Cardiac muscle cell (in vitro differentiated cells and primary cell): ENCODE measurements around the gene SPPL2B. TPM values are rescaled to one million over a fixed set of nuclear protein-coding genes. Genes with fewer than 3 reads are reported as not detected.

Experiments
- DNase-seq, 2 donors: peaks; one replicate each; pipeline versions ENCODE4 v3.0.0 to v3.0.0-alpha.2; 2010 to 2017; ENCODE audit warnings: low read depth in 1 of 2, low spot score in 1 of 2
- H3K27ac ChIP-seq: fragments of 200-600 bp; sonication (generic); 2 replicates; pipeline ENCODE4 v1.5.1; 2016
- H3K27me3 ChIP-seq: fragments of 200-600 bp; sonication (generic); 2 replicates; pipeline ENCODE4 v1.6.0; 2016; ENCODE audit warnings: control low read depth
- H3K36me3 ChIP-seq: fragments of 200-600 bp; sonication (generic); 2 replicates; pipeline ENCODE4 v1.5.1; 2016; ENCODE audit warnings: control low read depth
- H3K4me1 ChIP-seq: fragments of 200-600 bp; sonication (generic); 2 replicates; pipeline ENCODE4 v1.8.1; 2017; ENCODE audit warnings: low read depth, mild to moderate bottlenecking, mixed run types
- H3K4me3 ChIP-seq: fragments of 200-600 bp; sonication (generic); 2 replicates; pipeline ENCODE4 v1.5.1; 2016; ENCODE audit warnings: mild to moderate bottlenecking
- H3K9me3 ChIP-seq: fragments of 200-600 bp; sonication (generic); 2 replicates; pipeline ENCODE4 v1.5.1; 2017; ENCODE audit warnings: low read depth, mild to moderate bottlenecking, control low read depth
- polyA plus RNA-seq: library from polyadenylated mRNA; unstranded; fragments of >200 nt; fragmentation: Nextera tagmentation; extraction: Ambion mirVana; gene quantifications from 2 replicates; pipeline ENCODE4 v1.2.1, GENCODE V29; 2016
- total RNA-seq: library from RNA; depleted of rRNA; stranded (reverse); fragments of >200 nt; gene quantifications from 2 replicates; pipeline ENCODE4 v1.2.3, GENCODE V29; 2016
- TF ChIP-seq, protein P1 (sequence below): IDR thresholded peaks from 2 replicates; pipeline ENCODE4 v1.5.1; 2012; ENCODE audit warnings: low read depth, mild to moderate bottlenecking, low read length

The SPPL2B gene
- total and polyA plus RNA-seq, 2 experiments from 2014 or later, result 90.9 to 132 TPM

DNA sequence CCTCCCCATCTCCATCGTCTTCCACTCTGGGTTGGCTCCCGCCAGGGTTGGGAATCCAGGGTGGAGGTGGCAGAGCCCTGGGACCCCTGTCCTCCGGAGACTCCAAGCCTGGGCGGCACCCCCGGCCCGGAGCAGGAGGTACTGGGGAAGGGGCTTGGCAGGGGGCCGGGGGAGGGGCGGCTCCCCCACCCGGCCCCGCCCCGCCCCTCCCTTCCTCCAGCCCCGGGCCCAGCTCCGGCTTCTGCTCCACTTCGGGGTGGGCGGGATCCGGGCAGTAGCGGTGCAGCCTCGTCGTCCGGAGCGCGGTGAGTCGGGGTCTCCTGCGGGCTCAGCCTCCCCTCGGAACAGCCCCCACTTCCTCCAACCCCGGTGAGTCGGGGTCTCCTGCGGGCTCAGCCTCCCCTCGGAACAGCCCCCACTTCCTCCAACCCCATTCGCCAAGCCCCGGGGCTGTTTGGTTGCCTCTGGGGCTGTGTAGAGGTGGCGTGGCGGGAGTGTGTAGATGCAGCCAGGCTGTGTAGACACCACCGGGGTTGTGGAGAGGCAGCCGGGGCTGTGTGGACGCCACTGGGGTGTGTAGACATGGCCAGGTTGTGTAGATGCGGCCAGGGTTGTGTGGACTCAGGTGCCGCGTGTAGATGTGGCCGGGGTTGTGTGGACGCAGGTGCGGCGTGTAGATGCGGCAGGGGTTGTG is 31.7 kb downstream of the SPPL2B start, which contains the start of gene TMPRSS9:
TMPRSS9 (plus strand) TSS at position 274 of the 694 bp plus-strand sequence. CDS start 29,521 bp downstream, outside the sequence.
- Histone ChIP-seq H3K4me1 (no peaks in the 10 kb centered on the region), H3K27me3 (peaks cover 28% of the 10 kb centered on the region), H3K4me3 (no peak within 1 kb of the TSS), H3K27ac (no peak within 1 kb of the TSS), H3K9me3 (no peaks in the 10 kb centered on the region), H3K36me3 (no peaks in the 10 kb centered on the region)
- TF ChIP-seq, protein P1, sequence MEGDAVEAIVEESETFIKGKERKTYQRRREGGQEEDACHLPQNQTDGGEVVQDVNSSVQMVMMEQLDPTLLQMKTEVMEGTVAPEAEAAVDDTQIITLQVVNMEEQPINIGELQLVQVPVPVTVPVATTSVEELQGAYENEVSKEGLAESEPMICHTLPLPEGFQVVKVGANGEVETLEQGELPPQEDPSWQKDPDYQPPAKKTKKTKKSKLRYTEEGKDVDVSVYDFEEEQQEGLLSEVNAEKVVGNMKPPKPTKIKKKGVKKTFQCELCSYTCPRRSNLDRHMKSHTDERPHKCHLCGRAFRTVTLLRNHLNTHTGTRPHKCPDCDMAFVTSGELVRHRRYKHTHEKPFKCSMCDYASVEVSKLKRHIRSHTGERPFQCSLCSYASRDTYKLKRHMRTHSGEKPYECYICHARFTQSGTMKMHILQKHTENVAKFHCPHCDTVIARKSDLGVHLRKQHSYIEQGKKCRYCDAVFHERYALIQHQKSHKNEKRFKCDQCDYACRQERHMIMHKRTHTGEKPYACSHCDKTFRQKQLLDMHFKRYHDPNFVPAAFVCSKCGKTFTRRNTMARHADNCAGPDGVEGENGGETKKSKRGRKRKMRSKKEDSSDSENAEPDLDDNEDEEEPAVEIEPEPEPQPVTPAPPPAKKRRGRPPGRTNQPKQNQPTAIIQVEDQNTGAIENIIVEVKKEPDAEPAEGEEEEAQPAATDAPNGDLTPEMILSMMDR, result no peak
- no peak for DNase-seq

DNA sequence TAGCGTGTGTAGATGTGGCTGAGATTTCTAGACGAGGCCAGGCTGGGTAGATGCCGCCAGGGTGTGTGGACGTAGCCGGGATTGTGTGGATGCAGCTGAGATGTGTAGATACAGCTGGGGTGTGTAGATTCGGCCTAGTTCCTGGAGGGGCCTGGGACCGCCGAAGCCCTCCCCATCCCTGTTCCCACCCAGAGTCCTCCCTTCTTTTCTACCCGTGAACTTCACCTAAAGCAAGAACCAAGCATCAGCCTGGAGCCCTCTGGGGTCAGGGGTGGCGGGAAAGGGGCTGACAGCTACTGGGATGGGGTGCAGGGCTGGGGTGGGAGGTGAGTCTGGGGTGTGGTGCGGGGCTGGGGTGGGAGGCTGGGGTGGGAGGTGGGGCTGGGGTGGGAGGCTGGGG is 32.3 kb downstream of the SPPL2B start:
- no peaks in the 10 kb centered on the region for H3K9me3 ChIP-seq
- no peak overlapping the region for H3K27ac ChIP-seq
- H3K27me3 ChIP-seq, result peaks cover 28% of the 10 kb centered on the region
- H3K36me3 ChIP-seq, result no peaks in the 10 kb centered on the region
- DNase-seq, result no peak
- TF ChIP-seq, protein P1, result no peak
- no peak overlapping the region for H3K4me3 ChIP-seq
- no peaks in the 10 kb centered on the region for H3K4me1 ChIP-seq

GRCh38 chr19:2361246-2362045 is 33.0 kb downstream of the SPPL2B start:
- Histone ChIP-seq H3K27me3 (peaks cover 28% of the 10 kb centered on the region), H3K4me3 (no peak overlapping the region), H3K36me3 (no peaks in the 10 kb centered on the region), H3K27ac (no peak overlapping the region), H3K4me1 (no peaks in the 10 kb centered on the region), H3K9me3 (no peaks in the 10 kb centered on the region)
- TF ChIP-seq, protein P1, result no peak
- no peak for DNase-seq

DNA sequence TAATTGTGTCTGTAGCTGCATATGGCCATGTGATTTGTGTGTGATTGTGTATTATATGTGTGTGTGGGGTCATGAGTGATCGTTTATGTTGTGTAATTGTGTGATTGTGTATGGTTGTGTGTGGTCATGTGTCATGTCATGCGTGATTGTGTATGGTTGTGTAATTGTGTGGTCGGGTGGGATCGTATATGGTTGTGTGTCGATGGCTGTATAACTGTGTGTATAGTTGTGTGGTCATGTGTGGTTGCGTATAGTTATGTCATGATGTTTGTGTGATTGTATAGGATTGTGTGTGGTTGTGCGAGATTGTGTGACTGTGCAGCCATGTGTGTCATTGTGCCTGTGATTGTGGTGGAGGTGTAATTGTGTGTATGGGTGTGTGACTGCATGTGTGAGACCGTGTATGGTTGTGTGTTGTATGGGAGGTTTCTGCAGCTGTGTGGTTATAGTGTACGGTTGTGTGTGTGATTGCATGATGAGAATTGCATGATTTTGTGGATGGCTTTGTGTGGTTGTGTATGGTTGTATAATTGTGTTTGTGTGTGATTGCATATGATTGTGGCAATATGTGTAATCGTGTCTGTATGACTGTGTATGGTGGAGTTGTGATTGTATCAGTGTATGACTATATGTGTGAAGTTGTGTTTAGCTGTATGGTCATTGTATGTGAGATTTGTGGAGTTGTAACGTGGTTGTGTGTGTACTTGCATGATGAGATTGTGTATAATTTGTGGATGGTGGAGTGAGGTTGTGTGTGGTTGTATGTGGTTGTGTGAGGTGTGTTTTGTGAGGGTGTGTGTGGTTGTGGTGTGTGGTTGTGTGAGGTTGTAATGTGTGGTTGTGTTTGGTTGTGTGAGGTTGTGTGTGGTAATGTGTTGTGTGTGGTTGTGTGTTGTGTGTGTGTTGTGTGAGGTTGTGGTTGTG is 33.8 kb downstream of the SPPL2B start:
- Histone ChIP-seq H3K27me3 (peaks cover 28% of the 10 kb centered on the region), H3K27ac (no peak overlapping the region), H3K36me3 (no peaks in the 10 kb centered on the region), H3K4me3 (no peak overlapping the region), H3K4me1 (no peaks in the 10 kb centered on the region), H3K9me3 (no peaks in the 10 kb centered on the region)
- DNase-seq, result no peak
- TF ChIP-seq, protein P1, result no peak

GRCh38 chr19:2362970-2363300 is 34.5 kb downstream of the SPPL2B start:
- Histone ChIP-seq H3K4me1 (no peaks in the 10 kb centered on the region), H3K9me3 (no peaks in the 10 kb centered on the region), H3K4me3 (no peak overlapping the region), H3K36me3 (no peaks in the 10 kb centered on the region), H3K27me3 (peaks cover 28% of the 10 kb centered on the region), H3K27ac (no peak overlapping the region)
- DNase-seq, result no peak
- TF ChIP-seq, protein P1, result no peak
